SK-N-SH (cell line): Measurements from ENCODE around the gene PIK3IP1. TPM values are rescaled to one million over a fixed set of nuclear protein-coding genes. Genes with fewer than 3 reads are reported as not detected.

ENCODE experiments used
- CTCF ChIA-PET: fragments of 300-600, 350-600 bp; formaldehyde crosslinking; extraction: SDS; loops from one replicate; lab custom pipeline; 2021; lab: Yijun Ruan, JAX
- POLR2A ChIA-PET: fragments of 350-600 bp; sonication (Branson Sonifier 250); formaldehyde crosslinking; extraction: SDS; loops from one replicate; lab custom pipeline; 2020; ENCODE audit warnings: antibody characterized with exemption, inconsistent platforms; lab: Yijun Ruan, JAX
- DNase-seq: peaks from one replicate; pipeline ENCODE4 v3.0.0; 2012
- H2AFZ ChIP-seq: fragments of 200-600 bp; sonication (generic); 2 replicates; pipeline ENCODE4 v1.8.1; 2016; ENCODE audit warnings: antibody characterized with exemption, mild to moderate bottlenecking, low read depth
- H3F3A ChIP-seq: fragments of 200-600 bp; sonication (generic); replicated peaks from 2 replicates; pipeline ENCODE3; 2016; ENCODE audit warnings: antibody characterized with exemption, mild to moderate bottlenecking; ENCODE audit not compliant: insufficient read depth
- H3K27ac ChIP-seq, 2 experiments: fragments of 200-500 bp in 1 of 2; fragments of 200-600 bp in 1 of 2; sonication (Bioruptor generic) in 1 of 2; sonication (generic), shearing (Covaris generic) in 1 of 2; 2 replicates each; pipeline versions ENCODE4 v1.5.1 to v1.6.1; 2014 to 2016; ENCODE audit warnings: low read depth in 2 of 2, inconsistent platforms in 1 of 2, low read length in 1 of 2, mild to moderate bottlenecking in 1 of 2, mixed read lengths in 1 of 2
- H3K27me3 ChIP-seq: fragments of 200-600 bp; sonication (generic), shearing (Covaris generic); 2 replicates; pipeline ENCODE4 v1.6.1; 2016; ENCODE audit warnings: mixed run types; ENCODE audit not compliant: insufficient read depth
- H3K36me3 ChIP-seq, 2 experiments: fragments of 200-500 bp in 1 of 2; fragments of 200-600 bp in 1 of 2; sonication (Bioruptor generic) in 1 of 2; sonication (generic) in 1 of 2; replicated peaks in 1 of 2; 2 replicates each; pipeline versions ENCODE3 to v1.5.1; 2014 to 2016; ENCODE audit warnings: low read length in 1 of 2, mild to moderate bottlenecking in 1 of 2; ENCODE audit not compliant: insufficient read depth in 2 of 2, control insufficient read depth in 1 of 2
- H3K4me1 ChIP-seq, 2 experiments: fragments of 200-500 bp in 1 of 2; fragments of 200-600 bp in 1 of 2; sonication (Bioruptor generic) in 1 of 2; sonication (generic), shearing (Covaris generic) in 1 of 2; 2 replicates each; pipeline versions ENCODE4 v1.5.1 to v1.6.1; 2014 to 2016; ENCODE audit warnings: low read depth in 1 of 2, low read length in 1 of 2, mixed run types in 1 of 2; ENCODE audit not compliant: insufficient read depth in 2 of 2, control insufficient read depth in 1 of 2
- H3K4me2 ChIP-seq: fragments of 200-600 bp; sonication (generic), shearing (Covaris generic); 2 replicates; pipeline ENCODE4 v1.6.1; 2017; ENCODE audit warnings: mixed run types
- H3K4me3 ChIP-seq, 2 experiments: fragments of 200-500 bp in 1 of 2; fragments of 200-600 bp in 1 of 2; sonication (Bioruptor generic) in 1 of 2; sonication (generic), shearing (Covaris generic) in 1 of 2; 2 replicates each; pipeline versions ENCODE4 v1.5.1 to v1.8.1; 2014 to 2016; ENCODE audit warnings: low read depth in 2 of 2, inconsistent platforms in 1 of 2, low read length in 1 of 2, mild to moderate bottlenecking in 1 of 2, mixed read lengths in 1 of 2, moderate library complexity in 1 of 2
- H3K79me2 ChIP-seq: fragments of 200-600 bp; sonication (generic); 2 replicates; pipeline ENCODE4 v1.8.1; 2017; ENCODE audit warnings: mild to moderate bottlenecking; ENCODE audit not compliant: insufficient read depth
- H3K9ac ChIP-seq: fragments of 200-600 bp; sonication (generic); 2 replicates; pipeline ENCODE4 v1.6.1; 2017; ENCODE audit warnings: mixed run types
- H3K9me2 ChIP-seq: fragments of 200-600 bp; sonication (generic); 2 replicates; pipeline ENCODE4 v1.6.1; 2017; ENCODE audit warnings: mixed run types
- H3K9me3 ChIP-seq: fragments of 200-600 bp; sonication (generic); 2 replicates; pipeline ENCODE4 v1.6.1; 2017; ENCODE audit warnings: mixed run types, mild to moderate bottlenecking, moderate library complexity
- H4K20me1 ChIP-seq: fragments of 200-600 bp; sonication (generic); 2 replicates; pipeline ENCODE4 v1.6.1; 2017; ENCODE audit warnings: mild to moderate bottlenecking, mixed run types; ENCODE audit not compliant: insufficient read depth
- ELF1 ChIP-seq: IDR thresholded peaks from 2 replicates; pipeline ENCODE4 v1.4.0; 2012
- EZH2phosphoT487 ChIP-seq: fragments of 200-600 bp; sonication (generic); IDR thresholded peaks from 2 replicates; pipeline ENCODE4 v1.6.1; 2017; ENCODE audit warnings: low read depth, mixed run types, mild to moderate bottlenecking, antibody characterized with exemption, moderate library complexity, borderline replicate concordance
- FOSL2 ChIP-seq: IDR thresholded peaks from 2 replicates; pipeline ENCODE4 v1.4.0; 2012; ENCODE audit warnings: low read depth, mild to moderate bottlenecking, moderate library complexity, borderline replicate concordance
- GATA2 ChIP-seq: sonication (generic); formaldehyde crosslinking; IDR thresholded peaks from 2 replicates; pipeline ENCODE4 v1.5.0; 2020; ENCODE audit warnings: mild to moderate bottlenecking, missing genetic modification reagents
- IRF3 ChIP-seq: fragments of 150-350 bp; IDR thresholded peaks from 2 replicates; pipeline ENCODE4 v1.6.1; 2016; ENCODE audit warnings: mild to moderate bottlenecking, low read depth, low read length
- MXI1 ChIP-seq: IDR thresholded peaks from 2 replicates; pipeline ENCODE4 v1.6.1; 2012; ENCODE audit warnings: mild to moderate bottlenecking, low read depth, low read length, improper control_type of control experiment
- NRF1 ChIP-seq: IDR thresholded peaks from 2 replicates; pipeline ENCODE4 v1.6.1; 2012; ENCODE audit warnings: low read depth, mild to moderate bottlenecking, low read length
- POLR2AphosphoS5 ChIP-seq: IDR thresholded peaks from 2 replicates; pipeline ENCODE4 v1.6.1; 2012; ENCODE audit warnings: low read depth, low read length
- REST ChIP-seq: IDR thresholded peaks from 2 replicates; pipeline ENCODE4 v1.6.1; 2012; ENCODE audit warnings: mild to moderate bottlenecking, low read depth, low read length, moderate library complexity
- RXRA ChIP-seq: IDR thresholded peaks from 2 replicates; pipeline ENCODE4 v1.4.0; 2012; ENCODE audit warnings: low read depth, mild to moderate bottlenecking, borderline replicate concordance
- TCF12 ChIP-seq: IDR thresholded peaks from 2 replicates; pipeline ENCODE4 v1.4.0; 2012
- USF2 ChIP-seq: fragments of 150-350 bp; IDR thresholded peaks from 2 replicates; pipeline ENCODE4 v1.6.1; 2017; ENCODE audit warnings: antibody characterized with exemption, low read length, low read depth, borderline replicate concordance
- YY1 ChIP-seq: IDR thresholded peaks from 2 replicates; pipeline ENCODE4 v1.4.0; 2012; ENCODE audit warnings: low read depth, mild to moderate bottlenecking
- ZBTB33 ChIP-seq: IDR thresholded peaks from 2 replicates; pipeline ENCODE4 v1.4.0; 2012; ENCODE audit warnings: low read depth, borderline replicate concordance
- WGBS: methylation state at CpG from one replicate; pipeline ENCODE4 v1.1.6; 2017; ENCODE audit warnings: low lambda C conversion rate; 5-methylcytosine and 5-hydroxymethylcytosine counted together
- polyA plus RNA-seq, 3 experiments: library from polyadenylated mRNA; depleted of rRNA; stranded (reverse); fragments of >200 nt; gene quantifications; 2 replicates each; pipeline ENCODE4 v1.2.3, GENCODE V29; 2012

The PIK3IP1 gene
- polyA plus RNA-seq, 1 of the 3 experiments (the other 2 are of a cell fraction): 8.6 TPM

- H3K9me3 ChIP-seq: no peaks in the 10 kb centered on the region
- peak overlapping the region; percentile 95 to 99 for H3K27ac ChIP-seq
- peaks cover 72% of the 10 kb centered on the region for H3K79me2 ChIP-seq
- no peak overlapping the region for H2AFZ ChIP-seq
- no peaks in the 10 kb centered on the region for H3K9me2 ChIP-seq
- TF ChIP-seq FOSL2 (no peak), MXI1 (no peak), POLR2AphosphoS5 (no peak), REST (no peak), ELF1 (no peak), YY1 (no peak), TCF12 (no peak), EZH2phosphoT487 (no peak), GATA2 (CRISPR knock-in tag) (no peak), USF2 (no peak), RXRA (no peak), IRF3 (no peak), ZBTB33 (no peak), NRF1 (no peak)
- H3K9ac ChIP-seq: peak overlapping the region; percentile 71; the same call in 1 of the 2 replicates
- POLR2A ChIA-PET: no interaction called here
- peaks cover 36 to 61% of the 10 kb centered on the region in 2 experiments for H3K4me1 ChIP-seq
- H3K36me3 ChIP-seq: no peaks in the 10 kb centered on the region
- no peaks in the 10 kb centered on the region for H4K20me1 ChIP-seq
- no peak overlapping the region for H3K4me3 ChIP-seq
- CTCF ChIA-PET: interaction anchor here (2.8 to 8.1 kb wide), 2 partner anchors 26 to 33 kb away, joined by 13 to 85 read pairs; partner anchors contain the start of gene LIMK2
- 83% methylated on average over 7 of the region's 7 CpGs for WGBS
- DNase-seq: no peak
- H3K27me3 ChIP-seq: no peaks in the 10 kb centered on the region
- peak overlapping the region; percentile 58 for H3K4me2 ChIP-seq
- H3F3A ChIP-seq: peaks cover 55% of the 10 kb centered on the region
Measured at GRCh38 chr22:31244943-31245451, 47.3 kb downstream of the PIK3IP1 start.
